Posterior cingulate gyrus (tissue), 11 donors: ENCODE data around the gene SOAT2.

Source experiments
- DNase-seq, 10 donors: peaks; one replicate each; pipeline versions ENCODE4 v3.0.0 to v3.0.0-alpha.2; 2020 to 2021; ENCODE audit warnings: mixed read lengths in 3 of 10
- intact Hi-C: fragments of 100-400 bp; cut with DNase I; formaldehyde crosslinking; loops from one replicate; pipeline ENCODE4 v1.15.1; 2023

The SOAT2 gene, protein sequence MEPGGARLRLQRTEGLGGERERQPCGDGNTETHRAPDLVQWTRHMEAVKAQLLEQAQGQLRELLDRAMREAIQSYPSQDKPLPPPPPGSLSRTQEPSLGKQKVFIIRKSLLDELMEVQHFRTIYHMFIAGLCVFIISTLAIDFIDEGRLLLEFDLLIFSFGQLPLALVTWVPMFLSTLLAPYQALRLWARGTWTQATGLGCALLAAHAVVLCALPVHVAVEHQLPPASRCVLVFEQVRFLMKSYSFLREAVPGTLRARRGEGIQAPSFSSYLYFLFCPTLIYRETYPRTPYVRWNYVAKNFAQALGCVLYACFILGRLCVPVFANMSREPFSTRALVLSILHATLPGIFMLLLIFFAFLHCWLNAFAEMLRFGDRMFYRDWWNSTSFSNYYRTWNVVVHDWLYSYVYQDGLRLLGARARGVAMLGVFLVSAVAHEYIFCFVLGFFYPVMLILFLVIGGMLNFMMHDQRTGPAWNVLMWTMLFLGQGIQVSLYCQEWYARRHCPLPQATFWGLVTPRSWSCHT

DNA sequence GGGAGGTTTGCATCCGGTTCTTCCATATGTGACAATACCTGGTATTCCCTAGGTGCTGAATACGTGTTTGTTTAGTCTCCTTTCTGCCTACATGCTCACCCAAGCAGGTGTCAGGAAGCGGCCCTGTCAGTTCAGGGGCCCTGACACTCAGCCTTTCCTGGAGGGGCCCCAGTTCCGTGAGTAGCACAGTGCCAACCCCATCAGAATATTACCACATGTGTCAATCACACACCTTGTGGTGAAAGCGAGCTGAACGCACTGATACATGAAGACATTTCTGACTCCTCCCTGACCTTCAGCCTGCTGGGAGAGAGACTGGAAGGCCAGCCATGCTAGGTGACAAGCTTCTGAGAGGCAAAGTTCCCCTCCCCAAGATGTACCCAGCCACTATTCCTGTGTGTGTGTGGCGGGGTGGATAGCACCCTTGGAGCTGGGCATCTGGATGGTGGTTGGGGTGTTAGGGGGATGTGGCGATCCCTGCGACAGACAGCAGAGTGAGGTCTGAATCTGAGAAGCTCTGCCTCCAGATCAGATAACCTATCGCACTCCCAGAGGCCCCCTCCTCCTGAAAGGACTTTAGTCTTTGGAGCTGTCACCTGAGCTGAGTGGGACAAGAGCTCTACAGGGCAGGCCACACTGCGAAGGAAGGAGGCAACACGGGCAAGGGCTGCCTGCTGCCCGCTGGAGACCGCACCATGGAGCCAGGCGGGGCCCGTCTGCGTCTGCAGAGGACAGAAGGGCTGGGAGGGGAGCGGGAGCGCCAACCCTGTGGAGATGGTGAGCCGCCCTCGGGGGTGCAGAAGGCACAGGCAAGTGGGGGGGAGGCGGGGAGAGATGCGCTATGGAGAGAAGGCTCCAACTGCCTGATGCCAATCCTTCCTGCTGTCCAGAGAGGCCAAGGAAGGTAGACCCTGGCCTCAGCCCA, at the start of gene SOAT2:
SOAT2 (plus strand) TSS at position 604 of the 925 bp plus-strand sequence; CDS start at position 696, 92 bp downstream.
- intact Hi-C loops, result no loop called here

DNA sequence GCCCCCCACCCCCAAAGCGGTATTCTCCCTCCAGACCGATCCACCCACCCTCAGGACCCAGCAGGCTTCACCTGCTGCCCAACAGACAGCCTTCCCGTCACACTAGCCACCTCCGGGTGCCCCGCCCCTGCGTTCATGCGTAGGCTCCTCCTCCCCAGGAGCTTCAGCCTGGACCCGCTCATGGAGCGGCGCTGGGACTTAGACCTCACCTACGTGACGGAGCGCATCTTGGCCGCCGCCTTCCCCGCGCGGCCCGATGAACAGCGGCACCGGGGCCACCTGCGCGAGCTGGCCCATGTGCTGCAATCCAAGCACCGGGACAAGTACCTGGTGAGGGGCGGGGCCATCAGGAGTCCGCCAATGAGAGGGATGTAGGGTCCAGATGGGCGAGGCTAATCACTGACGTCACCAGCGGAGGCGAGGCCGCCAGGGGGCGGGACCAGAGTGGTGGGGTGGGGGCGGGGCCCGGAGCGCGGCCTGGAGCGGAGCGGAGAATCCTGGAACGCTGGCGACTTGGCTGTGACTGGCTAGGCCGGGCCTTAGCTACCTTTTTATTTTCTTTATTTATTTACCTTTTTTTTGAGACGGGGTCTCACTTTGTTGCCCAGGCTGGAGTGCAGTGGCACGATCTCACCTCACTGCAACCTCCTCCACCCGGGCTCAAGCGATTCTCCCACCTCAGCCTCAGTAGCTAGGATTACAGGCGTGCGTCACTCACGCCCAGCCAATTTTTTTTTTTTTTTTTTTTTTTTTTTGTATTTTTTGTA, 49.0 kb upstream of the SOAT2 start:
- intact Hi-C loops, result no loop called here
- DNase-seq, result peak; percentile 94 to 99 (median 97)

More for the DNA sequence above, at the start of gene SOAT2:
- DNase-seq, result peak in 1 of 10 donors; percentile 64

DNA sequence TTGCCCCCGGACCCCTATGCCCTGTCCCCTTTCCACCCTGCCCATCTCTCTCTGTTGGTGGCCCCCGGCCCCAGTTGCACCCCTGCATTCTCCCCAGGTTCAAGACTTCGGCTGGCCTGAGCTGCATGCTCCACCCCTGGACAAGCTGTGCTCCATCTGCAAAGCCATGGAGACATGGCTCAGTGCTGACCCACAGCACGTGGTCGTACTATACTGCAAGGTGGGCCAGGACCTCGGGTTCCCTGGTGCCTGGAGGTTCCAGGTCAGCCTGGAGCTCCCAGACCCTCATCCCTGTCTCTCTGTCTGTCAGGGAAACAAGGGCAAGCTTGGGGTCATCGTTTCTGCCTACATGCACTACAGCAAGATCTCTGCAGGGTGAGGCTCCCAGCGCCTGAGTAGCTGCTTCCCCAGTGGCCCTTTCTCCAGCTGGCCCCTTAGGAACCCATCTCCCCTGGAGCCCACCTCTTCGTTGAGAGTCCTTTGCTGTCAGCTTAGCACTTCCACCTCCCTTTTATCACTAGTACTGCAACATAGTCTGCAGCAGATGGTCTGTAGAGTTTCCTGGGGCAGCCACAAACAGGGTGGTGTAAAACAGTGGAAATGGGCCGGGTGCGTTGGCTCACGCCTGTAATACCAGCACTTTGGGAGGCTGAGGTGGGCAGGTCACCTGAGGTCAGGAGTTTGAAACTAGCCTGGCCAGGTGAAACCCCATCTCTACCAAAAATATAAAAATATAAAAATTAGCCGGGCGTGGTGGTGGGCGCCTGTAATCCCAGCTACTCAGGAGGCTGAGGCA, 47.6 kb upstream of the SOAT2 start:
- DNase-seq, result peak in 3 of 10 donors; percentile 59 to 70 (median 60)
- intact Hi-C loops, result no loop called here

DNA sequence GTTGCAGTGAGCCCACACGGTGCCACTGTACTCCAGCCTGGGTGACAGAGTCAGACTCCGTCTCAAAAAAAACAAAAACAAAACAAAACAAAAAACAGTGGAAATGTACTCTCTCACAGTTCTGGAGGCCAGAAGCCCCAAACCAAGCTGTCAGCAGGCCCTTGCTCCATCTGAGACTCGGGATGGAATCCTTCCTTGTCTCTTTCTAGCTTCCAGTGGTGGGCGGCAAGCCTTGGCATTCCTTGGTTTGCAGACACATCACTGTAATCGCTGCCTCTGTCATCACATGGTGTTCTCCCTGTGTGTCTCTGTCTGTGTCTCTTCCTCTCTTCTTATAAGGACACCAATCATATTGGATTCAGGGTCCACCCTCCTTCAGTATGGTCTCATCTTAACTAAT, 47.0 kb upstream of the SOAT2 start:
- peak in 3 of 10 donors; percentile 75 to 85 (median 76) for DNase-seq
- intact Hi-C loops, result no loop called here

DNA sequence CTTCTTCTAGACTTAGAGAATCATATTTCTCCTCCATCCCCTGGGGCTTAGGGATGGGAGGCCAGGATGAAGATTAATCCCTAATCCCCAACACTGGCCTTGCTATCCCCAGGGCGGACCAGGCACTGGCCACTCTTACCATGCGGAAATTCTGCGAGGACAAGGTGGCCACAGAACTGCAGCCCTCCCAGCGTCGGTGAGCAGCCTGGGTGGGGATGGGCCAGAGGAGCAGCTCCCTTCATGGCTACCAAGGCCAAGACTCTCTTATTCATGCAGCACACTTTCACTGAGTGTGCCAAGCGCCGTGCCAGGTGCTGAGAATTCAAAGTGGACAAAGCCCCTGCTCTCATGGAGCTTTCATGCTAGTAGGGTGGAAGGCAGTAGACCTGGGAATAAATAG, 46.4 kb upstream of the SOAT2 start:
- DNase-seq, result peak in 2 of 10 donors; percentile 27 to 50
- intact Hi-C loops, result no loop called here

DNA sequence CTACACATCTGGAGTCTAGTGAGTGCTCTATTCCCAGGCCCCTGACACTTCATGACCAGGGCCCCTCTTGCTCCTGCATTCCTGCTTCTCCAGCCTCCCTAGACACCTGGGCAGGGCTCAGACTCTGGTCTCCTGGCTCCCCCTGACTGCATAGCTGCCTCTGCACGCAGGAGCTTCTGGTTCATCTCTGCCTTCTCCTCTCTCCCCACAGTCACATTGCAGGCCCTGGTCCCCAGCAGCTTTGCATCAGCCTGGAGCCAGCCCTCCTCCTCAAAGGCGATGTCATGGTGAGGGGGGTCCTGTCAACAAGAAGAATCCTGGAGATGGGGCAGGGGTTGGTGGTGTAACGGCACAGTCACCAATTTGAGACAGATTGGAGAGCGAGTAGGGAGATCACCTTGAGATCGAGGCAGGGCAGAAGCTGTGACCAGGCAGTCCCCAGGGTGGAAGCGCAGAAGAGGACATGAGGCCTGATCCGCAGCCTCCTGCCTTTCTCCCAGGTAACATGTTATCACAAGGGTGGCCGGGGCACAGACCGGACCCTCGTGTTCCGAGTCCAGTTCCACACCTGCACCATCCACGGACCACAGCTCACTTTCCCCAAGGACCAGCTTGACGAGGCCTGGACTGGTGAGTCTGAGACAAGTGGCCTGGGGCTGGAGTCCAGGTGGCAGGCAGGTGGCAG, 45.3 kb upstream of the SOAT2 start:
- intact Hi-C loops, result no loop called here
- peak in 3 of 10 donors; percentile 54 to 81 (median 72) for DNase-seq

DNA sequence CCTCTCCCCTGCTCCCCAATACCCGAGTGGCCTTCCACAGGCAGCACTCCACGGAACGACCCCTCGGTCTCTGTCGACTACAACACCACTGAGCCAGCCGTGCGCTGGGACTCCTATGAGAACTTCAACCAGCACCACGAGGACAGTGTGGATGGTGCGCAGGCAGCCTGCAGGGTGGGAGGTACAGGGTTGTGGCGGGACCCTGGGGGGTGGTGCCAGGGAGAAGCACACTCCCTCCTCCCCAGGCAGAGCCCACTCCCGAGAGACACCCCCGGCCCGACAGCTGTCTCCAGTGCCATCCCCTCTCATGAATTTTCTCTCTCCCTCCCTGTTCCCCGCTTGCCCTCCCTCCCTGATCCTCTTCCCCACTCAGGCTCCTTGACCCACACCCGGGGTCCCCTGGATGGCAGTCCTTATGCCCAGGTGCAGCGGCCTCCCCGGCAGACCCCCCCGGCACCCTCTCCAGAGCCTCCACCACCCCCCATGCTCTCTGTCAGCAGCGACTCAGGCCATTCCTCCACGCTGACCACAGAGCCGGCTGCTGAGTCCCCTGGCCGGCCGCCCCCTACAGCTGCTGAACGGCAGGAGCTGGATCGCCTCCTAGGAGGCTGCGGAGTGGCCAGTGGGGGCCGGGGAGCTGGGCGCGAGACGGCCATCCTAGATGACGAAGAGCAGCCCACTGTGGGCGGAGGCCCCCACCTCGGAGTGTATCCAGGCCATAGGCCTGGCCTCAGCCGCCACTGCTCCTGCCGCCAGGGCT, 44.4 kb upstream of the SOAT2 start:
- DNase-seq, result peak in 2 of 10 donors; percentile 39 to 78
- intact Hi-C loops, result no loop called here

DNA sequence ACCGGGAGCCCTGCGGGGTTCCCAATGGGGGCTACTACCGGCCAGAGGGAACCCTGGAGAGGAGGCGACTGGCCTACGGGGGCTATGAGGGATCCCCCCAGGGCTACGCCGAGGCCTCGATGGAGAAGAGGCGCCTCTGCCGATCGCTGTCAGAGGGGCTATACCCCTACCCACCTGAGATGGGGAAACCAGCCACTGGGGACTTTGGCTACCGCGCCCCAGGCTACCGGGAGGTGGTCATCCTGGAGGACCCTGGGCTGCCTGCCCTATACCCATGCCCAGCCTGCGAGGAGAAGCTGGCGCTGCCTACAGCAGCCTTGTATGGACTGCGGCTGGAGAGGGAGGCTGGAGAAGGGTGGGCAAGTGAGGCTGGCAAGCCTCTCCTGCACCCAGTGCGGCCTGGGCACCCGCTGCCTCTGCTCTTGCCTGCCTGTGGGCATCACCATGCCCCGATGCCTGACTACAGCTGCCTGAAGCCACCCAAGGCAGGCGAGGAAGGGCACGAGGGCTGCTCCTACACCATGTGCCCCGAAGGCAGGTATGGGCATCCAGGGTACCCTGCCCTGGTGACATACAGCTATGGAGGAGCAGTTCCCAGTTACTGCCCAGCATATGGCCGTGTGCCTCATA, 43.7 kb upstream of the SOAT2 start:
- peak in 2 of 10 donors; percentile 74 to 75 for DNase-seq
- intact Hi-C loops, result no loop called here

DNA sequence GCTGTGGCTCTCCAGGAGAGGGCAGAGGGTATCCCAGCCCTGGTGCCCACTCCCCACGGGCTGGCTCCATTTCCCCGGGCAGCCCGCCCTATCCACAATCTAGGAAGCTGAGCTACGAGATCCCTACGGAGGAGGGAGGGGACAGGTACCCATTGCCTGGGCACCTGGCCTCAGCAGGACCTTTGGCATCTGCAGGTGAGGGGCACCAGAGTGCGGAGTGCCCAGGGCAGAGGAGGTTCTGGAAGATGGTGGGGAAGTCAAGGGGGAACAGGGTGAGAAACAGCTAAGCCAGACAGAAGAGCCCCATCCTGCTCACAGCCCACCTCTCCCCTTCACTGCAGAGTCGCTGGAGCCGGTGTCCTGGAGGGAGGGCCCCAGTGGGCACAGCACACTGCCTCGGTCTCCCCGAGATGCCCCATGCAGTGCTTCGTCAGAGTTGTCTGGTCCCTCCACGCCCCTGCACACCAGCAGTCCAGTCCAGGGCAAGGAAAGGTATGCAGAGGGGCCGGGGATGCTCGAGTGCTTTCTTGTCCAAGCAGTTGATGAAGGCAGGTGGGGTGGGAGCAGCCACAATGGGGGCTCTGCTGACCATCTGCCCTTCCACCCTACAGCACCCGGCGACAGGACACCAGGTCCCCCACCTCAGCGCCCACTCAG, 43.1 kb upstream of the SOAT2 start:
- intact Hi-C loops, result no loop called here
- DNase-seq, result peak in 3 of 10 donors; percentile 52 to 75 (median 67)

DNA sequence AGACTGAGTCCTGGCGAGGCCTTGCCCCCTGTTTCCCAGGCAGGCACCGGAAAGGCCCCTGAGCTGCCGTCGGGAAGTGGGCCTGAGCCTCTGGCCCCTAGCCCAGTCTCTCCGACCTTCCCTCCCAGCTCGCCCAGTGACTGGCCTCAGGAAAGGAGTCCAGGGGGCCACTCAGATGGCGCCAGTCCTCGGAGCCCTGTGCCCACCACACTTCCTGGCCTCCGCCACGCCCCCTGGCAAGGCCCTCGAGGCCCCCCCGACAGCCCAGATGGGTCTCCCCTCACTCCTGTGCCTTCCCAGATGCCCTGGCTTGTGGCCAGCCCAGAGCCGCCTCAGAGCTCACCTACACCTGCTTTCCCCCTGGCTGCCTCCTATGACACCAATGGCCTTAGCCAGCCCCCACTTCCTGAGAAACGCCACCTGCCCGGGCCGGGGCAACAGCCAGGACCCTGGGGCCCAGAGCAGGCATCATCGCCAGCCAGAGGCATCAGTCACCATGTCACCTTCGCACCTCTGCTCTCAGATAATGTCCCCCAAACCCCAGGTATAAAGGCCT, 42.5 kb upstream of the SOAT2 start:
- intact Hi-C loops, result no loop called here
- DNase-seq, result peak in 2 of 10 donors; percentile 82 to 85

DNA sequence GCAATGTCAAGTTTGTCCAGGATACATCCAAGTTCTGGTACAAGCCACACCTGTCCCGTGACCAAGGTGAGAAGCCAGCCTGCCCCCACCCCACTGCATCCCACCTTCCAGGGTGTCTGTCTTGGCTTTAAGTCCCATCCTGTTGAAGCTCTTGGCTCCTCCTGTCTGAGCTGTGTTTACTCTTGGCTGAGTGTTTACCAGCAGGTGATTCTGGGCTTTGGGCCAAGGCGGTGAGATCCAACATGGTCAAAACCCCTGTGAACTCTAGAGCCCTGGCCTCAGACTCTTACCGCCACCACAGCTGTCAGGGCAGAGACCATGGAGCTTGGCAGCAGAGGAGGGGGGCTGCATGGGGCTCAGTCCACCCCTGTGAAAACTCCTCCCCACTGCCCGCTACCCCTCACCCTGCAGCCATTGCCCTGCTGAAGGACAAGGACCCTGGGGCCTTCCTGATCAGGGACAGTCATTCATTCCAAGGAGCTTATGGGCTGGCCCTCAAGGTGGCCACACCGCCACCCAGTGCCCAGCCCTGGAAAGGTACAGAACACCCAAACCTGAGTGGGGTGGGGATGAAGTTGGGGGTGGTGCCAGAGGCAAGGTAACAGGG, 41.8 kb upstream of the SOAT2 start:
- intact Hi-C loops, result no loop called here

DNA sequence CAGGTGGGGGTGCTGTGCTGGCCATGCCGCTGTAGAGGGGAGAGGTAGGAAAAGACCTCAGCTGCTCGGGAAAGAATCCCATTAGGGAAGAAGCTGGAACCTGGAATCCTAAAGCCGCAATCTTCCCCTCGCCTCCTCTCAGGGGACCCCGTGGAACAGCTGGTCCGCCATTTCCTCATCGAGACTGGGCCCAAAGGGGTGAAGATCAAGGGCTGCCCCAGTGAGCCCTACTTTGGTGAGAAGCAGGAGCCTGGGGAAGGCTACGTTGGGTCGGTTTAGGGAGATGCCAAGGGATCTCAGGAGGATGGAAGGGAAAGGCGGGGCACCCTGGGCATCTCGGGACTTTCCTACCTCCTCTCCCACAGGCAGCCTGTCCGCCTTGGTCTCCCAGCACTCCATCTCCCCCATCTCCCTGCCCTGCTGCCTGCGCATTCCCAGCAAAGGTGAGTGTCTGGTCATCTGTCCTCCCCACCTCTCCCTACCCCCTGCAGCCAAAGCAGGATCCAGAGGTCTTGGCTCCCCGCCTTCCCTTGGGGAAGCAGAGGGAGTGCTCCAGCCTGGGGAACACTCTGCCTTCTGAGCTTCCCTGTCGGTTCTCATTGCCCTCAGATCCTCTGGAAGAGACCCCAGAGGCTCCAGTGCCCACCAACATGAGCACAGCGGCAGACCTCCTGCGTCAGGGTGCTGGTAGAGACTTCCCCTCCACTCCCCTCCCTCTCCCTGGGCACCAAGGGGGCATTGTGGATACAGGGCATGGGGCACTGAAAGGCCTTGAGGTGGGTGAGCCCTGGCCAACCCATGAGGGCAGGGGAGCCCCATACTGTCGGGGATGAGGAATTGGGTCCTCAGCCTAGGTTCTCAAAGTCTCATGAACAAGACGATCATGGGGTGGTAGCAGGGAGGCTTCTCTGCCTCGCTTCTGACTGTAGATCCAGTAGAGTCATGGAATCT, 41.0 kb upstream of the SOAT2 start:
- peak in 3 of 10 donors; percentile 54 to 82 (median 66) for DNase-seq
- intact Hi-C loops, result no loop called here

More for the DNA sequence above, 41.8 kb upstream of the SOAT2 start:
- peak in 2 of 10 donors; percentile 45 to 57 for DNase-seq

DNA sequence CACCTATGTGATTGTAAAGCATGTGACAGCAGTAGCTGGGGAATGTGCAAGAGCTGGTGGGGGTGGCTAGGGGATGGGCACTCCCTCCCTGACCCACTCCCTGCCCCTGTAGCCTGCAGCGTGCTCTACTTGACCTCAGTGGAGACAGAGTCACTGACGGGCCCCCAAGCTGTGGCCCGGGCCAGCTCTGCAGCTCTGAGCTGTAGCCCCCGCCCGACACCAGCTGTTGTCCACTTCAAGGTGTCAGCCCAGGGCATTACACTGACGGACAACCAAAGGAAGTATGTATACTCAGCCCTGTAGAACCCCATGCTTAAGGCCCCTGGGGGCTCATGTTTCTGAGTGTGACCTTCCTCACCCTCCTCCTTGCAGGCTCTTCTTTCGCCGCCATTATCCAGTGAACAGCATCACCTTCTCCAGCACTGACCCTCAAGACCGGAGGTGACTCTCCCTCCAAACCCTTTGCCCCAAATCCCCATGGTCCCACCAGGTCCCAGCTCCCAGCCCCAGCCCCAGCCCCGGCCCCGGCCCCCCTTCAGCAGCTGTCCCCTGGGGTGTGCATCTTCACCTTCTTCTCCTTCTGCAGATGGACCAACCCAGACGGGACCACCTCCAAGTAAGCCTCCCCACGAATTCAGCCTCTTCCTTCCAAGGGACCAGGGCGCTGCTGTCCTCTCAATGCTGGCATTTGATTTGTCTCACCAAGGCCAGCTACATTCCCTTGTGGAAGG, 40.1 kb upstream of the SOAT2 start:
- intact Hi-C loops, result no loop called here
- peak in 2 of 10 donors; percentile 60 to 82 for DNase-seq
